Activated gamma-delta T cell (primary cell): Measurements from ENCODE around the gene PIGB.
"Not testable (repeated sequence)": the region's sequence is repeated elsewhere in the genome, so short reads cannot be mapped to it uniquely, and the experiment has no call there.

Experiments
- DNase-seq: peaks from one replicate; lab custom pipeline; 2025; lab: John Stamatoyannopoulos, UW

Gene PIGB

DNA sequence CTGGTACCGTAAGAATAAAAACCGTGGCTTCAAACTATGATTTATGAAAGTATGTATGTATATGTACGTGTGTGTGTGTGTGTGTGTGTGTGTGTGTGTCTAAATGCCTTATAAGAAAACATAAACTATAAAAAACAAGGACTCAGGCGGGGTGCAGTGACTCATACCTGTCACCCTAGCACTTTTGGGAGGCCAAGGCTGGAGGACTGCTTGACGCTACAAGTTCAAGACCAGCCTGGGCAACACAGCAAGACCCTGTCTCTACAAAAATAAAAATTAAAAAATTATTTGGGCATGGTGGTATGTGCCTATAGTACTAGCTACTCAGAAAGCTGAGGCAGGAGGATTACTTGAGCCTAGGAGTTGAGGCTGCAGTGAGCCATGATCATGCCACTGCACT is 60.1 kb downstream of the PIGB start:
- DNase-seq: no peak

DNA sequence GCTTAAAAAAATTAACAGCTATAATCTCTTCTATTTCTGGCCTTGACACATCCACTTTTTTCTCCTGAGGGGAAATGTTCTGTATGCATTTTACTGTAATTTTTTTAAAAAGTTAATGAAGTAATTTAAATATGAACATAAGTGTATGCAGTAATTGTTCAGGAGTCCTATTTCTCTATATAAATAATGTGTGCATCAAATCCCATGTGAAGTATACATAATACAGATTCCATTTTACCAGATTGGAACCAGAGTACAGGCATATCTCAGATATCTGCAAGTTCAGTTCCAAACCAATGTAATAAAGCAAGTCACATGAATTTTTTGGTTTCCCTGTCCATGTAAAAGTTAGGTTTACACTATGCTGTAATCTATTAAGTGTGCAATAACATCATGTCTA is 62.6 kb downstream of the PIGB start:
- no peak for DNase-seq

DNA sequence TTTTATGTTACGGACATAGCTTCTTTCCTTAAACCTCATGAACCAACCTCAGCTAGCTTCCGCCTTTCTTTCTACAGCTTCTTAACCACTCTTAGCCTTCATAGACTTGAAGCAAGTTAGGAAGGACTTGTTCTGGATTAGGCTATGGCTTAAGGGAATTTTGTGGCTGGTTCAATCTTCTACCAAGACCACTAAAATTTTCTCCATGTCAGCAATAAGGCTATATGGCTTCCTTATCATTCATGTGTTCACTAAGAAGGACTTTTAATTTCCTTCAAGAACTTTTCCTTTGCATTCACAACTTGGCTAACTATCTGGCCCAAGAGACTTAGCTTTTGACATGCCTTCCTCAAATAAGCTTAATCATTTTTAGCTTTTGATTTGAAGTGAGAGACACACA is 64.7 kb downstream of the PIGB start:
- DNase-seq: no peak

DNA sequence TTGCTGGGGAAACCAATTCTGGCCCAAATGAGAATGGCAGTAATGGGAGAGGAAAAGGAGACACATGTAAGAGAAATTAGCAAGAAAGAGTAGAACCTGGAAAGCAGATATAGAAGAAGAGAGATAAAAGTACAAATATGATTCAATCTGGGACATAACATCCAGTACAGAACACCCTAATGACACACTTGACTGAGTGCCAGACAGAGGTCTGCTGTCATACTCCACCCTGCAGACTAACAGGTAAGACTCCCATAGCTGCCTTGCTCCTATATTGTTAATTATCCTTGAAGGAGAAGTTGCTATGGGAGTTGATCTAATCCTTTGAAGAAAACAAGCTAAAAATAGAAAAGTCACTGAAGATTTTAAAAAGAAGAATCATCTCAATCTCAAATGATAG is 68.0 kb downstream of the PIGB start:
- DNase-seq: no peak

DNA sequence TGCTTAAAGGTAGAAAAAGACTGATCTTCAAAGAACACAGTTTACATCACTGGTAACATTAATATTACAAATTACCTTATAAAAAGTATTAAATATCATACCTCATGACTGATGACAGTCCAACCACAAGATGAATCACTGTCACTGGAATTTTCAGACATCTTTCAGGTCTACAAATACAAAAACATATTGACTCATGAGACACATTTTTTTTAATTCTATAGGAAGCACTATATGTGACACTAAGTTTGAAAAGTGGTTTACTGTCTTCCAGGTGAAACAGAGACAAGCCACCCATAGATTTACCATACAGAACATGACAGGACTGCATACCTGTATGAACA is 70.2 kb downstream of the PIGB start:
- DNase-seq: no peak

DNA sequence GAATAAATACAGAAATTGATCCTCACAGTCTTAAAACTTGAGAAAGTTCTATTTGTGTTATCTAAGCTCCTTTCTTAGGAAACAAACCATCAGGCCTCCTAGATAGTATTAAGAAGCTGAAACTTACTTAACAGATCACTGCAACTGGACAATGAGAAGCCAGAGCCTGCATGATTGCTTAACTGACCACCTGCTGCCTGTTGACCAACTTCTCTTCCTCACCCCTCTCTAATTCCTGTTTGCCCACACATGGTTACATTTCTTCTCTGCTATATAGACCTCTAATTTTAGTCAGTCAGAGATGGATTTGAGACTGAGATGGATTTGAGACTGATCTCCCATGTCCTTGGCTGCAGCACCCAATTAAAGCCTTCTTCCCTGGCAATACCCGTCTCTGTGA is 75.7 kb downstream of the PIGB start:
- no peak for DNase-seq

DNA sequence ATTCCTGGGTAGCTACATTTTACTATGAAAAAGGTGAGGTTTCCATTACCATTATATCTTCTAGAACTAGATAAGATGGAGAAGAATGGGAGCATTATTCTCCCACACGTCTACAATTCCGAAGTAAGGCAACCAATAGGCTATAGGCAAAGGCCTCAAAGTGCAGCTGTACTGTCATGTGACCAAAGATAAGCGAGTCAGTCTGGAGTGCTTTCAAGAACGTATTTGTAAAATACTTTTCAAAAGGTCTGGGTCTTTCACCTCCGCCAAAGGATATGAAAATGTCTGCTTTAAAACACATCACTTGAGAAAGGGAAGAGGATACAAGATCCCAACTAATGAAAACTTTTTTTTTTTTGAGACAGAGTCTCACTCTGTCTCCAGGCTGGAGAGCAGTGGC is 79.2 kb downstream of the PIGB start:
- DNase-seq: no peak

DNA sequence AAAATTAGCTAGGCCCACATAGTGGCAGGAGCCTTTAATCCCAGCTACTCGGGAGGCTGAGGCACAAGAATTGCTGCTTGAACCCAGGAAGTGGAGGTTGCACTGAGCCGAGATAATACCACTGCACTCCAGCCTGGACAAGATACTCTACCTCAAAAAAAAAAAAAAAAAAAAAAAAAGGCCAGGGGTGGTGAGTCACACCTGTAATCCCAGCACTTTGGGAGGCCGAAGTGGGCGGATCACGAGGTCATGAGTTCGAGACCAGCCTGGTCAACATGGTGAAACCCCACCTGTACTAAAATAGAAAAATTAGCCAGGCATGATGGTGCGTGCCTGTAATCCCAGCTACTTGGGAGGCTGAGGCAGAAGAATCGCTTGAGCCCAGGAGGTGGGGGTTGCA is 81.0 kb downstream of the PIGB start:
- DNase-seq: not testable (repeated sequence)

DNA sequence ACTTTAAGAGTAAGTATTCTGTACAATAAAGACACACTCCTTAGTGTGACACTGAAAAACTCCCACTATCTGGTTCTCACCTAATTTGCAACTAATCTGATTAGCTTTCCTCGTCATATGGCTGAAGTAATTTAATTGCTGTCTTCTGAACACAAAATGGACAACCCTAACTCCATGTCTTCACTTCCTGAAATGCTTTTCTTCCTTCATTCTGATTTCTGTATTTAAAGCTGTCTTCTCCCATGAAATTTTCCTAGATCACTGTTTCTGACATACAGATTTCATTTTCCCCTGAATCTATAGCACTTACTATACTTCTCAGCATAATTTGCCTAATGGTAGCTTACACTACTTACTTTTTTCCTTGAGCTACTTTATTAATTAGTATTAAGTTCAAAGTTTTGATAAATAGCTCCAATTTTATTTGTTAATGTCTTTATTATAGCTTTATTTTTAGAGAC is 82.8 kb downstream of the PIGB start:
- no peak for DNase-seq

DNA sequence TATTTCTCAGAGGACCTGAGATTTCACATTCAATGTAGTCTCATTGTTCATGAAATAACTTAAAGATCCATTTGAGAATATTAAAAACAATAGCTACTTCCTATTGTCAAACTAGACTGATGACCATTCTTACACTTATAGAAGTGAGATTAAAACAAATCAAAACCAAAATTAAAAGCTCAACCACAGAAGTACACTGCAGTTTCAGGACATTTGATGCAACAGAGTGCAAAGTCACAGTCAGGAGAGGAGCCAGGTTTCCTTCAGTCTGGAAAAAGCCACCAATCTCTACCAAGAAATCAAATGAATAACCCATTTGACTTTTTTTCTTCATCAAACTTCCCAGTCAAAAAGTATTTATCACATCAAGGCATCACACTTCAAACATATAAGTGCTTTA is 83.7 kb downstream of the PIGB start:
- DNase-seq: no peak

DNA sequence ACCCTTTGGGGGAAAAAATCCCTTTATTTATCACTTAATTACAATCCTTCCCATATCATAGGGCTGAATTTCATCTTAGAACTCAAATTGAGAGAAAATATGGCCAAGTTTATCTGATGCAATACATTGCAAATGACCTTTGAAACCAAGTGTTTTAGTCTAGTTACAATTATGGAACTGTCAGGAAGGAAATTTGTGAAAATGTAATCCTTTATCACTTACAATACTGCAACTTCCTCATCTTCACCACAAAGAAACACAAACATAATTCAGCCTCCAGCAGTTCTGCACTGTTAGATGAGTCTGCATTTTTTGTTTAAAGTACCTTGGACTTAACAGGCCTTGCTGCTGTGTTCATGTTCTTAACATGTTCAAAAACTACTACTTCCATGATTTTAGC is 84.5 kb downstream of the PIGB start:
- no peak for DNase-seq
